ENCODE measurements around the gene PI4KA. TPM values are rescaled to one million over a fixed set of nuclear protein-coding genes. Genes with fewer than 3 reads are reported as not detected.

Gene PI4KA
- total RNA-seq, 1 donor from 2014 or later, result 21.2 TPM

DNA sequence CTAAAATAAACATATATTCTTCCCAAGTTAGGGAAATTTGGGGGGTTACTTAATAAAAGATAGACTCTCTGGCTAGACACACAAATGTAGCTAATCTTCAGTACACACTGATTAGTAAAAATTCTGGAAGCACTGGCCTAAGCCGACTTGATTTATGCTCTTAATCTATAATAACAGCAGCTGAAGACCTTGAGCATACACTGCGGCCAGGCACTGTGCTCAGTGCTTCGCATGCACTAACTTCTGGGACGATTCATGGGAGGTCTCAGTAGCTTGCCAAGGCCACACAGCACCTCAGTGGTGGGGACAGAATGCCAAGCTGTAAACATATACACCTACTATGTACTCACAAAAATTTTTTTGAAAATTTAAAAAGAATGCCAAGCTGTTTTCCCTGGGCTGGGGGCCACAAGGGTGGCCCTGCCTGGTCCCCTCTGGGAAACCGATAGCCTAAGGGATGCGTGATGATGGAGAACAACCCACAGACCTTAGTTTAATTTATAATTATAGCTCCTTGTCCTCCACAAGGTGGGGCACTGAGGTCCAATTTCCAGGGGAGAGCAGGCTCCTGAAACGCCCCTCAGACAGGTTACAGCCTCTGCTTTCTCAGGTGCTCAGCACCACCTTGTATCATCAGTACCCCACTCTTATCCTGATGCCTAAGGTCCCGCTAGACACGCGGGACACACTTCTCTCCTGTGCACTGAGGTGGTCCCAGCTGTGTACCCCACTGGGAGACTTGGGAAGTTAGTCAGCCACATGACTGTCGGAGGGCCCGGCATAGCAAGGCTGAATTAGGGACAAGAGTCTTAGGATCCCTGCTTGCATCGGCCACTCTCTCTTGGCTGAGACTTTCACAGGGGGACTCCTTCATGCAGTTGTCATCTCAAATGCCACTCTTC is 64.6 kb downstream of the PI4KA start:
- DNase-seq (ENCODE audit: low spot score), result no peak

- DNase-seq (ENCODE audit: low spot score), result no peak
These were observed 65.5 kb downstream of the PI4KA start for GRCh38 chr22:20792966-20793728.

- no peak for DNase-seq (ENCODE audit: low spot score)
These were observed 66.2 kb downstream of the PI4KA start for GRCh38 chr22:20792221-20792965.

- DNase-seq (ENCODE audit: low spot score), result no peak
These were observed 69.8 kb downstream of the PI4KA start for GRCh38 chr22:20788627-20789344.

GRCh38 chr22:20787746-20788626 is 70.6 kb downstream of the PI4KA start:
- DNase-seq (ENCODE audit: low spot score), result no peak

DNA sequence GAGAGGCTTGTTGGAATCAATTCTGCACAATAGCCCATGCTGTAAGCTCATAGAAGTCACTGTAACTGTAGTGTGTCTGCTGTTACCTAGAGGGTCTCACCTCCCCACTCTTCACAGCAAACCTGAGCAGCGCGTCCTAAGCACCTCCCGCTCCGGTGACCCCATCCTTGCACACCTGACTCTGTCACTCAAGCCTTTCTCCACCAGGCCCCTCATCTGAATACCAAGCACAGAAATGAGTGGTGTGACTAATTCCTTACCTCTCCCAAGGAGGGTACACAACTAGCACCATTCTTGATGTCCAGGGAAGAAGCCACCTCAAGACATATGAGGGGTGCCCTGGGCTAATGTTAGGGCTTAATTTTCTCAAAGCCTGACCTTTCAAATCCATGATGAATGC is 71.4 kb downstream of the PI4KA start:
- no peak for DNase-seq (ENCODE audit: low spot score)

DNA sequence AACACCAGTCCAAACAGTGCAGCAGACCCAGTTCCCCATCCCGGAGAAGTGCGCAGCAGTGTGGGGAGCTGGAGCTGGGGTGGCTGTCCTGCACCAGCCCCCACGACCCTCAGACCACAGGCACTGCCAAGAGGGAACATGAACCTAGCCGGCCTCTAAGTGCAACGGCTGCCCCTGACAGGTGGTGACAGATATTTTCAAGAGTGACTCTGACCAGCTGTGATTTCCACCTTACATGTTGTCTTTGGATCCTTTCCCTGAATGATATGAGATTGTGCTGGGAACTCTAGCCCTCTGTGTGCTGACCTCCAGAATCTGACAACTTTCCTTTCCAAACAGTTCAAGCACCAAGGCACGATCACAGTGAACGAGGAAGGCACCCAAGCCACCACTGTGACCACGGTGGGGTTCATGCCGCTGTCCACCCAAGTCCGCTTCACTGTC is 72.1 kb downstream of the PI4KA start:
- DNase-seq (ENCODE audit: low spot score), result no peak

- no peak for DNase-seq (ENCODE audit: low spot score)
These were observed 72.6 kb downstream of the PI4KA start for GRCh38 chr22:20786048-20786447.

DNA sequence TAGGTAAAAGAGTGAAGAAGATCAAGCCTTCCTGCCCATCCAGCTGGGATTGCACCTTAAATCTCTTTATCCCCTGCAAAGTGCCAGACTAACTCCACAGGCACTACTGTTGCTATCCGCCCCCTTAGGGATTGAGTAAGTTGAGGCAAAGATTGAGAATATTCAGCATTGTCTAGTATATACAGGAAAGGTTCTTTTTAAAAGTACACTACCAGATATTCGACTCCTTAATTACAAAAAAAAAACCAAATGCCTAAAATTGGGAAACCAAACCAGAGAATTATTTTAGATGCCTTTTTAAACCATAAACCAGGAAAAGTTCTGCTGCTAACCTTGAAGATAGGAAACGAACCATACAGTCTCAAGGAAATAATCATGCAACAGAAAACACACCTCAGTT is 73.2 kb downstream of the PI4KA start:
- DNase-seq (ENCODE audit: low spot score), result no peak

DNA sequence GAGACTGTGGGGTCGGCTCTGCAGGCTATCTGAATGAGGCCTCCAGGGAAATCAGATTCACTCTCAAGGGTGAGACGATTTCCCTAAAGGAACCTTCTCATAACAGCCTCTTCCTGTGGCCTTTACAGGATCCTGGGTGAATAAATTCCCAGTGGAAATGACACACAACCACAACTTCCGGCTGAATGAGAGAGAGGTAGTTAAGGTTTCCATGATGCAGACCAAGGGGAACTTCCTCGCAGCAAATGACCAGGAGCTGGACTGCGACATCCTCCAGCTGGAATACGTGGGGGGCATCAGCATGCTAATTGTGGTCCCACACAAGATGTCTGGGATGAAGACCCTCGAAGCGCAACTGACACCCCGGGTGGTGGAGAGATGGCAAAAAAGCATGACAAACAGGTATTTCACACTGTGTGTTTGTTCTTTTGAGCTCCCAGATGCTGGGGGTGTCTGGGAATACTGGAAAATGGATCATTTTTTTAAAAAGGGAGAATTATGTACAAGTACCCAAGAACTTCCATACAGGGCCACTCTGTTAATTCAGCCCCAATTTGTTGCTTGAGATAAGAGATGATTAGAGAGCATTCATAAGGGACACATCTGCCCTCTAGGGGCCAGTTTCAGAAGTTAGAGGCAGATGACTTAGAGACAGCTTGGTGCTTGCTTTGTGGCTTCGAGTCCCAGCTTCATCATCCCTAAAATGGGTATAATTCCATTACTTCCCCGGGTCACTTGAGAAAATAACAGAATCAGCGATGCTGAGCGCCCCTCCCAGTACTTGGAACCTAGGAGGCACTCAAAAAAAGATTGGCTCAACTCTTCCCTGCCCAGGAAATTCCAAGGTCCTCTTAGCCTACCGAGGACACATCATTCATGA is 74.5 kb downstream of the PI4KA start:
- peak; percentile 57 for DNase-seq (ENCODE audit: low spot score)

DNA sequence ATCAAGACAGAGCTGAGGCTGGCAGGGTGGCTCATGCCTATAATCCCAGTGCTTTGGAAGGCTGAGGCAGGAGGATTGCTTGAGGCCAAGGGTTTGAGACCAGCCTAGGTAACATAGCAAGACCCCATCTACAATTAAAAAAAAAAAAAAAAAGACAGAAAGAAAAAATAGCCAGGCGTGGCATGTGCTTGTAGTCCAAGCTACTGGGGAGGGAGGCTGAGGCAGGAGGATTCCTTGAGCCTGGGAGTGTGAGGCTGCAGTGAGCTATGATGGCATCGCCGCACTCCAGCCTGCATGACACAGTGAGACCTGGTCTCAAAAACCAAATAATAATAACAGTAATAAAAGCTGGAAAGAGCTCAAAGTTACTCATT is 75.3 kb downstream of the PI4KA start:
- no peak for DNase-seq (ENCODE audit: low spot score)

DNA sequence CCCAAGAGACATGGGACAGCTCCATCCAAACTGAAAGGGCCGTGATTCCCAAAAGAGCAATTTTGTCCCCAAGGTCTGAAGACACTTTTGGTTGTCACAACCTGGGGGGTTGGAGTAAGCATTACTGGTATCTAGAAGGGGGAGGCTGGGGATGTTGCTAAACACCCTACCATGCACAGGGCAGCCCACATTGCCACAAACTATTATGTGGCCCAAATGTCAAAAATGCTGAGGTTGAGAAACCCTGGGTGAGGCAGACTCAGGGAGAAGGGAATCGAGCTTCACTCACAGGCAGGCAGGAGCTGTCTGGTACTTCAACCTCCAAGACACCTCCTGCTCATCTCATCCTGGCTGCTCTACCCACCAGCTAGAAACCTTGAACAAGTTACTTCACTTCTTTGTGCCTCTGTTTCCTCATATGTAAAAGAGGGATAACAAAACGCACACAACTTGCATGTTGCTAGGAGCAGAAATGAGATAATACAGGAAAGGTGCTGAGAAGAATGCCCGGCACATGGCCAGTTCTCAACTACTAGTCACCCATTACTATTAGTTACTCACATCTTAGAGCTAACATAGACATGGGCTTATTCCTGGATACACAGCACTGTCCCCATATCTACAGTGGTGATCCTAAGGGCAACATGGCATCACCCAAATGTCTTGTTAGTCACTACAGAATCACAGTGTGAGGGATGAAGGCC is 75.9 kb downstream of the PI4KA start:
- DNase-seq (ENCODE audit: low spot score), result no peak

DNA sequence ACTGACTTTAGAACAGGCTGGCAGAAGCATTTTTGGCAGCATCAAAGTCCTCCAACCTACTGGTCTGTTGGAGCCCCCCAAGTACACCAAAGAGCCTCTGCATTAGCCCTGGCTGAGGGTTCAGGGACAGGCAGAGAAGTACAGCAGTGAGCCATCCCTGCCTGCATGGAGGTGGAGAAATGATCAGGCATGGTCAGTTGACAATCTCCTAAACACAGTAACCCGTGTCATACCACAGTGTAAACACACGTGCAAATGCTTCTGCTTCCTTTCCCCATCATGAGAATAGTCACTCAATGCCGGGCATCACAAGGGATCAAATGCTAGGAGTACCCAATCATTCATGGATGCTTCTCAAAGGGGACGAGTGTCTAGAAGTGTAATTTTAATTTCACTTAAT is 76.5 kb downstream of the PI4KA start:
- no peak for DNase-seq (ENCODE audit: low spot score)

GRCh38 chr22:20781272-20781990 is 77.2 kb downstream of the PI4KA start:
- no peak for DNase-seq (ENCODE audit: low spot score)

GRCh38 chr22:20779818-20780158 is 78.8 kb downstream of the PI4KA start:
- DNase-seq (ENCODE audit: low spot score), result peak; percentile 55

GRCh38 chr22:20779014-20779817 is 79.4 kb downstream of the PI4KA start:
- DNase-seq (ENCODE audit: low spot score), result peak; percentile 93
